ENCODE data around the gene NRXN2.

Gene NRXN2

GRCh38 chr11:64583296-64584262 is 139.4 kb downstream of the NRXN2 start:
- H3K27ac ChIP-seq: no peak overlapping the region
- CTCF ChIA-PET: interaction anchor here (0.6 kb wide), 3 partner anchors 30 to 1963 kb away, joined by 3 to 6 read pairs (median 4); partner anchors contain the start of gene ACTN3
- TF ChIP-seq CTCF (conservative IDR thresholded peaks at IDR 0.05; ENCODE audit: low read depth): no peak
- no peak for DNase-seq (ENCODE audit: low spot score)
- POLR2A ChIA-PET (ENCODE audit: low non-redundant PET): no interaction called here

GRCh38 chr11:64582885-64583284 is 140.1 kb downstream of the NRXN2 start:
- no peak for DNase-seq (ENCODE audit: low spot score)
- TF ChIP-seq CTCF (conservative IDR thresholded peaks at IDR 0.05; ENCODE audit: low read depth): no peak
- no peak overlapping the region for H3K27ac ChIP-seq
- CTCF ChIA-PET: no interaction called here
- POLR2A ChIA-PET (ENCODE audit: low non-redundant PET): no interaction called here

GRCh38 chr11:64581057-64581523 is 141.9 kb downstream of the NRXN2 start:
- ChIA-PET POLR2A (ENCODE audit: low non-redundant PET) (no interaction called here), CTCF (interaction anchor here (0.6 kb wide), 1 partner anchor 88 kb away, joined by 4 read pairs; no protein-coding TSS in a partner anchor)
- TF ChIP-seq CTCF (conservative IDR thresholded peaks at IDR 0.05; ENCODE audit: low read depth): no peak
- DNase-seq (ENCODE audit: low spot score): no peak
- no peak overlapping the region for H3K27ac ChIP-seq

- ChIA-PET CTCF (interaction anchor here (0.6 to 0.9 kb wide), 2 partner anchors 22 to 89 kb away, joined by 3 to 4 read pairs; no protein-coding TSS in a partner anchor), POLR2A (ENCODE audit: low non-redundant PET) (no interaction called here)
- no peak for DNase-seq (ENCODE audit: low spot score)
- TF ChIP-seq CTCF (conservative IDR thresholded peaks at IDR 0.05; ENCODE audit: low read depth): no peak
- H3K27ac ChIP-seq: no peak overlapping the region
Measured at GRCh38 chr11:64580412-64580811, 142.6 kb downstream of the NRXN2 start.

GRCh38 chr11:64577202-64577601 is 145.8 kb downstream of the NRXN2 start:
- ChIA-PET POLR2A (ENCODE audit: low non-redundant PET) (no interaction called here), CTCF (no interaction called here)
- H3K27ac ChIP-seq: no peak overlapping the region
- TF ChIP-seq CTCF (conservative IDR thresholded peaks at IDR 0.05; ENCODE audit: low read depth): no peak
- no peak for DNase-seq (ENCODE audit: low spot score)

GRCh38 chr11:64572143-64572542 is 150.9 kb downstream of the NRXN2 start:
- DNase-seq (ENCODE audit: low spot score): no peak
- POLR2A ChIA-PET (ENCODE audit: low non-redundant PET): no interaction called here
- CTCF ChIA-PET: interaction anchor here (0.5 to 1.5 kb wide), 4 partner anchors 68 to 123 kb away, joined by 3 read pairs; no protein-coding TSS in a partner anchor
- TF ChIP-seq CTCF (conservative IDR thresholded peaks at IDR 0.05; ENCODE audit: low read depth): no peak
- peak overlapping the region; percentile 81 for H3K27ac ChIP-seq

Data from RWPE1 (cell line).